GM18909 (cell line): Measurements from ENCODE around the gene STX11.
"Not testable (repeated sequence)": the region's sequence is repeated elsewhere in the genome, so short reads cannot be mapped to it uniquely, and the experiment has no call there.

Source experiments
- ATAC-seq: cut with Tn5 transposase; IDR thresholded peaks from one replicate; pipeline ENCODE4 v1.9.1; 2021; ENCODE audit warnings: mild to moderate bottlenecking; ENCODE audit not compliant: unreplicated experiment, poor library complexity

Gene STX11

GRCh38 chr6:144149894-144150709, at the start of gene STX11:
TSS of gene STX11 (plus strand) at chr6:144150517. CDS start at chr6:144186628, 36,111 bp downstream.
- ATAC-seq = peak; percentile 69

- ATAC-seq = no peak
These were observed 47.2 kb upstream of the STX11 start for GRCh38 chr6:144103026-144103563.

GRCh38 chr6:144104488-144104887, 45.8 kb upstream of the STX11 start:
- ATAC-seq = no peak

GRCh38 chr6:144104898-144105487, 45.3 kb upstream of the STX11 start:
- peak; percentile 91 for ATAC-seq

GRCh38 chr6:144106206-144106605, 44.1 kb upstream of the STX11 start:
- ATAC-seq = no peak

GRCh38 chr6:144110210-144110609, 40.1 kb upstream of the STX11 start:
- ATAC-seq = no peak

GRCh38 chr6:144113366-144113765, 37.0 kb upstream of the STX11 start:
- ATAC-seq = no peak

GRCh38 chr6:144115219-144115618, 35.1 kb upstream of the STX11 start:
- ATAC-seq = no peak

- ATAC-seq = no peak
These were observed 30.9 kb upstream of the STX11 start for GRCh38 chr6:144119376-144119775.

GRCh38 chr6:144122861-144123260, 27.5 kb upstream of the STX11 start:
- no peak for ATAC-seq

GRCh38 chr6:144123421-144123820, 26.9 kb upstream of the STX11 start:
- no peak for ATAC-seq

- no peak for ATAC-seq
These were observed 26.5 kb upstream of the STX11 start for GRCh38 chr6:144123836-144124235.

GRCh38 chr6:144127097-144127496, 23.2 kb upstream of the STX11 start:
- ATAC-seq = no peak

GRCh38 chr6:144129469-144129868, 20.8 kb upstream of the STX11 start:
- no peak for ATAC-seq

GRCh38 chr6:144131248-144131709, 19.0 kb upstream of the STX11 start:
- no peak for ATAC-seq

GRCh38 chr6:144132167-144132690, 18.1 kb upstream of the STX11 start:
- ATAC-seq = not testable (repeated sequence)

- ATAC-seq = no peak
These were observed 17.0 kb upstream of the STX11 start for GRCh38 chr6:144133225-144133821.

- ATAC-seq = no peak
These were observed 16.1 kb upstream of the STX11 start for GRCh38 chr6:144134176-144134575.

GRCh38 chr6:144134737-144135136, 15.6 kb upstream of the STX11 start:
- no peak for ATAC-seq

- ATAC-seq = no peak
These were observed 11.8 kb upstream of the STX11 start for GRCh38 chr6:144138542-144138941.

- ATAC-seq = no peak
These were observed 10.5 kb upstream of the STX11 start for GRCh38 chr6:144139817-144140216.
